Psoas muscle (tissue), 7 donors: ENCODE measurements around the gene MTREX. TPM values are rescaled to one million over a fixed set of nuclear protein-coding genes. Genes with fewer than 3 reads are reported as not detected.

Experiments used
- polyA plus RNA-seq, 3 donors: library from polyadenylated mRNA; stranded (reverse); fragments of 200-250 nt; gene quantifications; one replicate each; pipeline ENCODE4 v1.2.3, GENCODE V29; 2013
- total RNA-seq, 4 donors: library from RNA; stranded (reverse); fragmentation: NEBNext Ultra II Directional in 2 of 4; extraction: Animal tissue kit (Norgen Biotek cat#: 25700) in 2 of 4; gene quantifications; one replicate each; pipeline versions ENCODE4 v1.2.1 to v1.2.4, GENCODE V29; 2021 to 2023
- donor health status: healthy with polysubstance abuse.
- donor health status: DM: no; HTN: no; CAD: no; lungs with moderate emphysema.
- donor health status: Bipolar disorder and iron deficiency.
- donor health status: healthy.
- donor health status: DM: no; HTN: no; CAD: no.
- donor health status: DM: no; HTN: no; CAD: no.
- donor health status: DM: yes; HTN: yes; CAD: no.

Gene MTREX
- total and polyA plus RNA-seq, 7 donors = 26.7 to 79.4 (median 59.5) TPM

Other genes starting within 250 kb of the MTREX start
- gene GZMA, start 205.3 kb upstream of the MTREX start, total RNA-seq = 1 to 10 TPM in 1 of 4 donors, under 1 TPM in 3; 0.43 to 1.4 (median 0.54) TPM
- under 1 TPM; 0.08 to 0.44 (median 0.16) TPM for gene GZMA, start 205.3 kb upstream of the MTREX start, polyA plus RNA-seq
- 1 to 10 TPM; 1.9 to 4.2 (median 3.2) TPM for gene GPX8, start 147.8 kb upstream of the MTREX start, total RNA-seq
- 1 to 10 TPM; 1.6 to 2.4 (median 2.3) TPM for gene GPX8, start 147.8 kb upstream of the MTREX start, polyA plus RNA-seq
- gene CDC20B, start 134.8 kb upstream of the MTREX start, total RNA-seq = not detected
- gene CDC20B, start 134.8 kb upstream of the MTREX start, polyA plus RNA-seq = not detected
- gene MCIDAS, start 80.7 kb upstream of the MTREX start, total RNA-seq = not detected
- not detected for gene MCIDAS, start 80.7 kb upstream of the MTREX start, polyA plus RNA-seq
- gene CCNO, start 74.4 kb upstream of the MTREX start, total RNA-seq = not detected
- gene CCNO, start 74.4 kb upstream of the MTREX start, polyA plus RNA-seq = not detected
- gene DHX29, start 295 bp upstream of the MTREX start, total RNA-seq = 10 to 100 TPM; 25.6 to 38.5 (median 33.3) TPM
- 10 to 100 TPM; 16.1 to 47.7 (median 28.6) TPM for gene DHX29, start 295 bp upstream of the MTREX start, polyA plus RNA-seq
- 10 to 100 TPM; 25.4 to 57.3 (median 37.6) TPM for gene PLPP1, start 227.0 kb downstream of the MTREX start, total RNA-seq
- 10 to 100 TPM; 22.0 to 81.5 (median 46.1) TPM for gene PLPP1, start 227.0 kb downstream of the MTREX start, polyA plus RNA-seq